Liver (tissue), 3 donors: ENCODE measurements around the gene ELF2.
"Not testable (repeated sequence)": the region's sequence is repeated elsewhere in the genome, so short reads cannot be mapped to it uniquely, and the experiment has no call there.

ENCODE experiments used
- CTCF ChIP-seq: fragments of 150-350 bp; IDR thresholded peaks from 2 replicates; pipeline ENCODE4 v1.5.1; 2017; ENCODE audit warnings: improper control_type of control experiment, low read depth, low read length; ENCODE audit not compliant: missing input control
- MAX ChIP-seq: IDR thresholded peaks from 2 replicates; pipeline ENCODE4 v1.6.1; 2016; ENCODE audit warnings: antibody characterized with exemption
- RAD21 ChIP-seq, 2 donors: IDR thresholded peaks; 2 replicates each; pipeline ENCODE4 v1.6.1; 2016; ENCODE audit warnings: antibody characterized with exemption in 2 of 2, mild to moderate bottlenecking in 2 of 2
- REST ChIP-seq: IDR thresholded peaks from 2 replicates; pipeline ENCODE4 v1.6.1; 2016; ENCODE audit warnings: antibody characterized with exemption, mild to moderate bottlenecking
- TAF1 ChIP-seq: conservative IDR thresholded peaks from 2 replicates; pipeline ENCODE4 v1.6.1; 2016; ENCODE audit warnings: antibody characterized with exemption, mild to moderate bottlenecking
- YY1 ChIP-seq: IDR thresholded peaks from 2 replicates; pipeline ENCODE4 v1.6.1; 2016; ENCODE audit warnings: antibody characterized with exemption, mild to moderate bottlenecking
- ZBTB33 ChIP-seq: IDR thresholded peaks from 2 replicates; pipeline ENCODE4 v1.6.1; 2016; ENCODE audit warnings: antibody characterized with exemption
- donor health status: healthy.
- donor health status: healthy.

GRCh38 chr4:139021071-139021470 is 155.9 kb downstream of the ELF2 start:
- TF ChIP-seq REST; CTCF; YY1; ZBTB33; TAF1; RAD21 (IDR thresholded peaks at IDR 0.05); MAX: not testable (repeated sequence)
